Progenitor cell of endocrine pancreas (in vitro differentiated cells): ENCODE measurements around the gene ARL14EPL. TPM values are rescaled to one million over a fixed set of nuclear protein-coding genes. Genes with fewer than 3 reads are reported as not detected.
"Not testable (repeated sequence)": the region's sequence is repeated elsewhere in the genome, so short reads cannot be mapped to it uniquely, and the experiment has no call there.

Source experiments
- DNase-seq: peaks from one replicate; pipeline ENCODE4 v3.0.0; 2021; ENCODE audit warnings: low spot score; ENCODE audit not compliant: unreplicated experiment
- H3K27ac Mint-ChIP-seq: 2 replicates; pipeline ENCODE4 v1.8.0; 2021; ENCODE audit warnings: mild to moderate bottlenecking, moderate library complexity, mixed read lengths
- H3K27me3 Mint-ChIP-seq: 2 replicates; pipeline ENCODE4 v1.8.0; 2021; ENCODE audit warnings: mixed read lengths
- H3K36me3 Mint-ChIP-seq: 2 replicates; pipeline ENCODE4 v1.8.0; 2022; ENCODE audit warnings: mixed read lengths; ENCODE audit not compliant: insufficient read depth
- H3K4me1 Mint-ChIP-seq: 2 replicates; pipeline ENCODE4 v1.8.0; 2021; ENCODE audit warnings: low read depth, mixed read lengths
- H3K4me3 Mint-ChIP-seq: 2 replicates; pipeline ENCODE4 v1.8.0; 2021; ENCODE audit warnings: low read depth, mild to moderate bottlenecking, moderate library complexity, mixed read lengths
- H3K9me3 Mint-ChIP-seq: 2 replicates; pipeline ENCODE4 v1.8.0; 2021; ENCODE audit warnings: low read depth, mixed read lengths
- total RNA-seq: library from RNA; stranded (reverse); gene quantifications from 2 replicates; pipeline ENCODE4 v1.2.1, GENCODE V29; 2021
- TF ChIP-seq, protein P1 (sequence below): fragments of 200-600 bp; sonication (generic); IDR thresholded peaks from one replicate; pipeline ENCODE4 v1.5.0; 2021; ENCODE audit warnings: antibody characterized with exemption, mild to moderate bottlenecking; ENCODE audit not compliant: unreplicated experiment

Gene ARL14EPL
- total RNA-seq, 1 donor from 2014 or later, result not detected

DNA sequence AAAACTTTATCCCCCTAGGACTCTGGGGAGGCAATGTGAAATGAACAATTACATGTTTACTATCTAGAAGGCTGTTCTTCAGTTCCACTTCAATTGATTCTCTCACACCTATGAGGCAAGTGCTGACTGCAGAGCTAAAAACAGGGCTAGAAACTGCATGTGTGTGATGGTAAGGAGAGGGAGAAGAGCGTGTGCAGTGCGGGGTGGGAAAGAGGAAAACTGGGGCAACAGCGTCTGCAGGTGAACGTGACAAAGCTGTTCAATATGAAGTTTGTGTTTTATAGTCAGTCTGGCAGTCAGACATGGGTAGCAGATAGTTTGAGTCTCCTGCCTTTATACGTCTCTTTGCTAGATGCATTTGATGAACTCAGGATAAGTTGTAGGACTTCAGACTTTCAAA is 45.9 kb downstream of the ARL14EPL start:
- no peak for DNase-seq
- H3K4me1 Mint-ChIP-seq, result no peaks in the 10 kb centered on the region
- H3K36me3 Mint-ChIP-seq, result no peaks in the 10 kb centered on the region
- H3K27ac Mint-ChIP-seq, result no peak overlapping the region
- no peak overlapping the region for H3K4me3 Mint-ChIP-seq
- TF ChIP-seq, protein P1, sequence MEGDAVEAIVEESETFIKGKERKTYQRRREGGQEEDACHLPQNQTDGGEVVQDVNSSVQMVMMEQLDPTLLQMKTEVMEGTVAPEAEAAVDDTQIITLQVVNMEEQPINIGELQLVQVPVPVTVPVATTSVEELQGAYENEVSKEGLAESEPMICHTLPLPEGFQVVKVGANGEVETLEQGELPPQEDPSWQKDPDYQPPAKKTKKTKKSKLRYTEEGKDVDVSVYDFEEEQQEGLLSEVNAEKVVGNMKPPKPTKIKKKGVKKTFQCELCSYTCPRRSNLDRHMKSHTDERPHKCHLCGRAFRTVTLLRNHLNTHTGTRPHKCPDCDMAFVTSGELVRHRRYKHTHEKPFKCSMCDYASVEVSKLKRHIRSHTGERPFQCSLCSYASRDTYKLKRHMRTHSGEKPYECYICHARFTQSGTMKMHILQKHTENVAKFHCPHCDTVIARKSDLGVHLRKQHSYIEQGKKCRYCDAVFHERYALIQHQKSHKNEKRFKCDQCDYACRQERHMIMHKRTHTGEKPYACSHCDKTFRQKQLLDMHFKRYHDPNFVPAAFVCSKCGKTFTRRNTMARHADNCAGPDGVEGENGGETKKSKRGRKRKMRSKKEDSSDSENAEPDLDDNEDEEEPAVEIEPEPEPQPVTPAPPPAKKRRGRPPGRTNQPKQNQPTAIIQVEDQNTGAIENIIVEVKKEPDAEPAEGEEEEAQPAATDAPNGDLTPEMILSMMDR, result no peak
- H3K27me3 Mint-ChIP-seq, result peaks cover 3% of the 10 kb centered on the region
- no peaks in the 10 kb centered on the region for H3K9me3 Mint-ChIP-seq

- H3K27ac Mint-ChIP-seq, result peak overlapping the region; percentile 89
- H3K36me3 Mint-ChIP-seq, result peaks cover 2% of the 10 kb centered on the region
- TF ChIP-seq, protein P1, result no peak
- no peak for DNase-seq
- H3K4me3 Mint-ChIP-seq, result peak overlapping the region; percentile 93
- no peaks in the 10 kb centered on the region for H3K9me3 Mint-ChIP-seq
- H3K27me3 Mint-ChIP-seq, result no peaks in the 10 kb centered on the region
- H3K4me1 Mint-ChIP-seq, result peaks cover 12% of the 10 kb centered on the region
Observed at GRCh38 chr5:116084287-116084691, 52.0 kb downstream of the ARL14EPL start.

- TF ChIP-seq, protein P1, result no peak
- H3K27ac Mint-ChIP-seq, result peak within 1 kb of the TSS; percentile 98
- H3K4me3 Mint-ChIP-seq, result peak within 1 kb of the TSS; percentile 93
- no peaks in the 10 kb centered on the region for H3K9me3 Mint-ChIP-seq
- H3K36me3 Mint-ChIP-seq, result peaks cover 2% of the 10 kb centered on the region
- peak; percentile 65 for DNase-seq
- H3K27me3 Mint-ChIP-seq, result no peaks in the 10 kb centered on the region
- H3K4me1 Mint-ChIP-seq, result peaks cover 12% of the 10 kb centered on the region
Observed at GRCh38 chr5:116084871-116085715, 52.8 kb downstream of the ARL14EPL start, which contains the start of gene COMMD10. Gene COMMD10, plus strand, starts transcription at chr5:116085025.

- H3K4me3 Mint-ChIP-seq, result peak overlapping the region; percentile 53
- DNase-seq, H3K27ac Mint-ChIP-seq, H3K36me3 Mint-ChIP-seq, H3K9me3 Mint-ChIP-seq, H3K27me3 Mint-ChIP-seq: not testable (repeated sequence)
- H3K4me1 Mint-ChIP-seq, result peaks cover 15% of the 10 kb centered on the region
Observed at GRCh38 chr5:116086309-116086708, 54.0 kb downstream of the ARL14EPL start.

- peaks cover 15% of the 10 kb centered on the region for H3K4me1 Mint-ChIP-seq
- no peak overlapping the region for H3K4me3 Mint-ChIP-seq
- TF ChIP-seq, protein P1, result no peak
- no peaks in the 10 kb centered on the region for H3K9me3 Mint-ChIP-seq
- no peaks in the 10 kb centered on the region for H3K27me3 Mint-ChIP-seq
- DNase-seq, result no peak
- H3K27ac Mint-ChIP-seq, result no peak overlapping the region
- peaks cover 6% of the 10 kb centered on the region for H3K36me3 Mint-ChIP-seq
Observed at GRCh38 chr5:116088062-116088461, 55.8 kb downstream of the ARL14EPL start.

GRCh38 chr5:116090302-116090701 is 58.0 kb downstream of the ARL14EPL start:
- DNase-seq, result no peak
- Mint-ChIP-seq H3K9me3 (no peaks in the 10 kb centered on the region), H3K4me3 (no peak overlapping the region), H3K4me1 (peaks cover 6% of the 10 kb centered on the region), H3K27me3 (no peaks in the 10 kb centered on the region), H3K36me3 (peaks cover 17% of the 10 kb centered on the region), H3K27ac (no peak overlapping the region)
- TF ChIP-seq, protein P1, result no peak
